Stomach (tissue), 9 donors: ENCODE data around the gene NEURL1B. TPM values are rescaled to one million over a fixed set of nuclear protein-coding genes. Genes with fewer than 3 reads are reported as not detected.

Source experiments
- DNase-seq, 2 donors: peaks; one replicate each; pipeline versions ENCODE4 v3.0.0 to v3.0.0-alpha.2; 2013 to 2019
- H3K27ac ChIP-seq, 5 donors: fragments of 200-600 bp in 4 of 5; sonication (generic) in 4 of 5; one replicate each; pipeline ENCODE4 v1.5.1; 2013 to 2019; ENCODE audit warnings: mild to moderate bottlenecking in 1 of 5, moderate library complexity in 1 of 5
- H3K27me3 ChIP-seq, 3 donors: fragments of 200-600 bp; sonication (generic); one replicate each; pipeline ENCODE4 v1.5.1; 2017 to 2019; ENCODE audit warnings: mixed run types in 1 of 3
- H3K36me3 ChIP-seq, 4 donors: fragments of 200-600 bp; sonication (generic); 1 replicate in 3 of 4; 2 replicates in 1 of 4; pipeline ENCODE4 v1.5.1; 2016 to 2019
- H3K4me1 ChIP-seq, 4 donors: fragments of 200-600 bp; sonication (generic); one replicate each; pipeline ENCODE4 v1.5.1; 2016 to 2019
- H3K4me3 ChIP-seq, 4 donors: fragments of 200-600 bp; sonication (generic) in 3 of 4; one replicate each; pipeline ENCODE4 v1.5.1; 2016 to 2019; ENCODE audit warnings: mild to moderate bottlenecking in 1 of 4
- H3K9me3 ChIP-seq, 4 donors: fragments of 200-600 bp; sonication (generic); one replicate each; pipeline ENCODE4 v1.5.1; 2016 to 2019
- EP300 ChIP-seq: sonication (generic); formaldehyde crosslinking; IDR thresholded peaks from one replicate; pipeline ENCODE4 v1.6.1; 2017; ENCODE audit warnings: antibody characterized with exemption
- POLR2A ChIP-seq, 4 donors: fragments of 450-650 bp; IDR thresholded peaks; one replicate each; pipeline ENCODE4 v1.6.1; 2016; ENCODE audit warnings: antibody characterized with exemption in 4 of 4, control low read depth in 2 of 4, mild to moderate bottlenecking in 1 of 4, moderate library complexity in 1 of 4
- POLR2AphosphoS5 ChIP-seq, 3 donors: sonication (generic); formaldehyde crosslinking; IDR thresholded peaks; one replicate each; pipeline ENCODE4 v1.6.1; 2016; ENCODE audit warnings: antibody characterized with exemption in 3 of 3
- WGBS, 5 donors: extraction: QIAGEN DNeasy Blood & Tissue Kit in 3 of 5; methylation state at CpG; one replicate each; pipeline versions ENCODE4 v1.1.5 to v1.1.7; 2013 to 2018; 5-methylcytosine and 5-hydroxymethylcytosine counted together
- intact Hi-C: fragments of 100-400 bp; cut with DNase I; formaldehyde crosslinking; loops from one replicate; pipeline ENCODE4 v1.15.1; 2023; ENCODE audit warnings: low total_unique reads
- polyA plus RNA-seq, 3 donors: library from polyadenylated mRNA; stranded (reverse); fragments of 200-250 nt; gene quantifications; one replicate each; pipeline ENCODE4 v1.2.3, GENCODE V29; 2013
- total RNA-seq, 5 donors: library from RNA; depleted of rRNA; stranded (reverse); fragments of >200 nt; gene quantifications; one replicate each; pipeline versions ENCODE4 v1.1.0 to v1.2.3, GENCODE V29; 2014 to 2016
- TF ChIP-seq, protein P1 (sequence below), 7 experiments: fragments of 450-650 bp in 4 of 7; fragments of 200-600 bp in 3 of 7; sonication (generic) in 3 of 7; IDR thresholded peaks; one replicate each; pipeline ENCODE4 v1.5.1; 2016 to 2019; ENCODE audit warnings: antibody characterized with exemption in 7 of 7, control low read depth in 2 of 7, mild to moderate bottlenecking in 1 of 7
- donor health status: healthy with polysubstance abuse.
- donor health status: Bipolar disorder and iron deficiency.
- donor health status: healthy.

NEURL1B gene
- total and polyA plus RNA-seq, 8 donors = 2.7 to 60.3 (median 9.8) TPM

- Histone ChIP-seq H3K27ac (peak overlapping the region; percentile 67 to 89 (median 82)), H3K36me3 (no peaks in the 10 kb centered on the region), H3K4me1 (peaks cover 44 to 80% (median 56%) of the 10 kb centered on the region in 4 donors), H3K9me3 (peaks cover 0 to 4% (median 2%) of the 10 kb centered on the region in 4 donors), H3K27me3 (no peaks in the 10 kb centered on the region), H3K4me3 (no peak overlapping the region)
- intact Hi-C loops = no loop called here
- 73 to 95% (median 92%) methylated on average over 3 of the region's 3 CpGs for WGBS, 5 donors
- no peak for DNase-seq
- TF ChIP-seq POLR2A (IDR thresholded peaks at IDR 0.05) (no peak), POLR2AphosphoS5 (IDR thresholded peaks at IDR 0.05) (no peak), EP300 (no peak)
- TF ChIP-seq, protein P1, sequence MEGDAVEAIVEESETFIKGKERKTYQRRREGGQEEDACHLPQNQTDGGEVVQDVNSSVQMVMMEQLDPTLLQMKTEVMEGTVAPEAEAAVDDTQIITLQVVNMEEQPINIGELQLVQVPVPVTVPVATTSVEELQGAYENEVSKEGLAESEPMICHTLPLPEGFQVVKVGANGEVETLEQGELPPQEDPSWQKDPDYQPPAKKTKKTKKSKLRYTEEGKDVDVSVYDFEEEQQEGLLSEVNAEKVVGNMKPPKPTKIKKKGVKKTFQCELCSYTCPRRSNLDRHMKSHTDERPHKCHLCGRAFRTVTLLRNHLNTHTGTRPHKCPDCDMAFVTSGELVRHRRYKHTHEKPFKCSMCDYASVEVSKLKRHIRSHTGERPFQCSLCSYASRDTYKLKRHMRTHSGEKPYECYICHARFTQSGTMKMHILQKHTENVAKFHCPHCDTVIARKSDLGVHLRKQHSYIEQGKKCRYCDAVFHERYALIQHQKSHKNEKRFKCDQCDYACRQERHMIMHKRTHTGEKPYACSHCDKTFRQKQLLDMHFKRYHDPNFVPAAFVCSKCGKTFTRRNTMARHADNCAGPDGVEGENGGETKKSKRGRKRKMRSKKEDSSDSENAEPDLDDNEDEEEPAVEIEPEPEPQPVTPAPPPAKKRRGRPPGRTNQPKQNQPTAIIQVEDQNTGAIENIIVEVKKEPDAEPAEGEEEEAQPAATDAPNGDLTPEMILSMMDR (IDR thresholded peaks at IDR 0.05) = no peak
Measured at GRCh38 chr5:172660974-172661373, 19.9 kb downstream of the NEURL1B start.

GRCh38 chr5:172661526-172661925, 20.5 kb downstream of the NEURL1B start:
- no peaks in the 10 kb centered on the region for H3K27me3 ChIP-seq
- H3K36me3 ChIP-seq = no peaks in the 10 kb centered on the region
- no peak for TF ChIP-seq POLR2A (IDR thresholded peaks at IDR 0.05)
- TF ChIP-seq EP300 = no peak
- TF ChIP-seq, protein P1 (IDR thresholded peaks at IDR 0.05) = no peak
- TF ChIP-seq POLR2AphosphoS5 (IDR thresholded peaks at IDR 0.05) = no peak
- DNase-seq = no peak
- intact Hi-C loops = no loop called here
- 79 to 94% (median 88%) methylated on average over 8 to 9 of the region's 9 CpGs for WGBS, 5 donors
- H3K9me3 ChIP-seq = no peaks in the 10 kb centered on the region
- peaks cover 44 to 82% (median 58%) of the 10 kb centered on the region in 4 donors for H3K4me1 ChIP-seq
- H3K4me3 ChIP-seq = no peak overlapping the region
- H3K27ac ChIP-seq = peak overlapping the region in 4 of 5 donors; percentile 77 to 89 (median 84)

DNA sequence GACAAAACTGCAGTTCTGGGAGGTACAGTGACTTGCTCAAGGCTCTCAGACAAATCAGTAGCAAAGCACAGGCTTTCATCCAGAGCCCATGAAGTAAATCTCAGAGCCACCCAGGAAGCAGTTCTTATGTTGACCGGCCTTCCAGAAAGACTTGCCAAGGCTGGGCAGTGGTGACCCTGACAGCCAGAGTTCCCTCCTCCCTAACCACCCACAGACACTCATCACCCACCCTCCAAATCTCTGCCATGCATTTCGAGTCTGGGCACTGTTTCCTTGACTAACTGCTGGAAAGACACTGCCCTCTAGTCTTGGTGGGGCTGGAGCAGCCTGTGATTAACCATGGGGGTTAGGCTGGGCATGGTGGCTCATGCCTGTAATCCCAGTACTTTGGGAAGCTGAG, 21.5 kb downstream of the NEURL1B start:
- Histone ChIP-seq H3K4me3 (no peak overlapping the region), H3K36me3 (no peaks in the 10 kb centered on the region), H3K4me1 (peaks cover 44 to 80% (median 56%) of the 10 kb centered on the region in 4 donors), H3K27me3 (no peaks in the 10 kb centered on the region), H3K27ac (peak overlapping the region in 4 of 5 donors; percentile 77 to 89 (median 84)), H3K9me3 (no peaks in the 10 kb centered on the region)
- TF ChIP-seq POLR2A (IDR thresholded peaks at IDR 0.05) (no peak), EP300 (no peak)
- TF ChIP-seq, protein P1 (IDR thresholded peaks at IDR 0.05) = no peak
- 44 to 79% (median 61%) methylated on average over 2 of the region's 2 CpGs for WGBS, 5 donors
- intact Hi-C loops = no loop called here
- DNase-seq = no peak

DNA sequence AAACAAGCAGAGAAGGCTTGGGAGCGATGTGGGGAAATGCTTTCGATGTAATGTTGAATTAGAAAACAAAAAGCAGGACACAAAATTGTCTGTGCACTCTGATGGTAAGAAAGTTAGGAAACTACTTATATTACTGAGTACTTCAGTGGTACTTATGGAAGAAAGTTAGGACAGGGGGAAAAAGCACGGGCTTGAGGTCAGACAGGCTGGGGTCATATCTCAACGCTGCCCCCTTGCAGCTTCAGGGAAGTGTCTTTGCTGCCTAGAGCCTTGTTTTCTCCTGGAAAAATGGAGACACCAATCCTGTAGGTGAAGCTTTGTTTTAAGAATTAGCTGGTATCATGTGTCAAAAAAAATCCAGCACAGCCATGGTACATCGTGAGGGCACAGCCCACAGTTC, 23.0 kb downstream of the NEURL1B start:
- Histone ChIP-seq H3K27ac (peak overlapping the region in 3 of 5 donors; percentile 34 to 63 (median 35)), H3K36me3 (no peaks in the 10 kb centered on the region), H3K4me1 (peaks cover 30 to 65% (median 50%) of the 10 kb centered on the region in 4 donors), H3K27me3 (no peaks in the 10 kb centered on the region), H3K4me3 (no peak overlapping the region), H3K9me3 (no peaks in the 10 kb centered on the region)
- TF ChIP-seq, protein P1 (IDR thresholded peaks at IDR 0.05) = no peak
- intact Hi-C loops = no loop called here
- WGBS, 5 donors = 57 to 60% (median 60%) methylated on average over 5 of the region's 5 CpGs
- no peak for DNase-seq
